NCI-H1092 (cell line): ENCODE results near the gene AKAP6.
A peak's percentile ranks its signal among the peaks of the same experiment; 100 is the strongest.

Experiments
- DNase-seq: peaks from one replicate; lab custom pipeline; 2025; lab: John Stamatoyannopoulos, UW

AKAP6 gene

GRCh38 chr14:32329146-32329545 lies at the start of gene AKAP6:
Gene AKAP6, plus strand, starts transcription at chr14:32329298. Its CDS starts 104,196 bp downstream, at chr14:32433494.
- DNase-seq, result no peak

GRCh38 chr14:32286602-32287001 lies 42.5 kb upstream of the AKAP6 start:
- DNase-seq, result no peak

- DNase-seq, result no peak
These were observed 32.7 kb upstream of the AKAP6 start for GRCh38 chr14:32296366-32296765.

- no peak for DNase-seq
These were observed 30.8 kb upstream of the AKAP6 start for GRCh38 chr14:32298346-32298745.

- peak; percentile 34 for DNase-seq
These were observed 29.0 kb upstream of the AKAP6 start for GRCh38 chr14:32300136-32300535.

- no peak for DNase-seq
These were observed 25.2 kb upstream of the AKAP6 start for GRCh38 chr14:32303865-32304264.

GRCh38 chr14:32304296-32304695 lies 24.8 kb upstream of the AKAP6 start:
- DNase-seq, result no peak

GRCh38 chr14:32306549-32306948 lies 22.5 kb upstream of the AKAP6 start:
- DNase-seq, result no peak

- DNase-seq, result no peak
These were observed 21.1 kb upstream of the AKAP6 start for GRCh38 chr14:32307881-32308582.

GRCh38 chr14:32310876-32311275 lies 18.2 kb upstream of the AKAP6 start:
- no peak for DNase-seq

GRCh38 chr14:32311294-32312009 lies 17.6 kb upstream of the AKAP6 start:
- no peak for DNase-seq

- no peak for DNase-seq
These were observed 17.1 kb upstream of the AKAP6 start for GRCh38 chr14:32312010-32312331.

GRCh38 chr14:32313844-32314376 lies 15.2 kb upstream of the AKAP6 start:
- DNase-seq, result no peak

- no peak for DNase-seq
These were observed 10.9 kb upstream of the AKAP6 start for GRCh38 chr14:32318087-32318795.

- DNase-seq, result no peak
These were observed 9.6 kb upstream of the AKAP6 start for GRCh38 chr14:32319368-32320049.

GRCh38 chr14:32324601-32325000 lies 4.5 kb upstream of the AKAP6 start:
- no peak for DNase-seq

- DNase-seq, result no peak
These were observed 1.7 kb upstream of the AKAP6 start for GRCh38 chr14:32327255-32327961.

- DNase-seq, result no peak
These were observed 690 bp downstream of the AKAP6 start for GRCh38 chr14:32329690-32330285.

GRCh38 chr14:32330351-32331111 lies 1.4 kb downstream of the AKAP6 start:
- DNase-seq, result no peak

GRCh38 chr14:32331206-32331605 lies 2.1 kb downstream of the AKAP6 start:
- DNase-seq, result no peak
